ENCODE data around the gene TAF3. TPM values are rescaled to one million over a fixed set of nuclear protein-coding genes. Genes with fewer than 3 reads are reported as not detected.

Gene TAF3
- total RNA-seq, 1 donor from 2014 or later = 10.8 TPM

DNA sequence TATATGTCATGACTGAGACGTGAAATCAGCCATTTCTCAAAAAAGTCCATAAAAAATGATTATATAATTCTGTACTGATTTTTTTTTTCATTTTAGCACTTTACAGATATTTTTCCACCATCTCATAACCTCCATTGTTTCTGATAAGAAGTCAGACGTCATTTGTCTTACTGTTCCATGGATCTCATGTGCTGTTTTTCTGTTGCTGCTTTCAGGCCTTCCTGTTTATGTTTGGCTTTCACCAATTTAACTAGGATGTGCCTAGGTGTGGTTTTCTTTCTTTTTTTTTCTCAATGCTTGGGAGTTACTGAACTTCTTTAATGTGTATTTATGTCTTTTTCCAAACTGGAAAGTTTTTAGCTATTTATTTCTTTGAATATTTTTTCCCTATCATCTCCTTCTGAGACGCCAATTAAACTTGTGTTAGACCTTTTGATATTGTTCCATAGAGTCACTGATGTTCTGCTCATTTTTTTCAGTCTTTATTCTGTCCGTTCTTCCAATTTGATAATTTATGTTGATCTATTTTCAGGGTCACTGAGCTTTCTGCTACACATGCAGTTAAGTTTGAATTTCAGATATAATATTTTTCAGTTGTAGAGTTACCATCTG, 43.3 kb downstream of the TAF3 start:
- intact Hi-C loops (cut with DNase I) = no loop called here
- Histone ChIP-seq H3K4me1 (peaks cover 16% of the 10 kb centered on the region), H3K9me3 (peaks cover 21% of the 10 kb centered on the region), H3K27ac (no peak overlapping the region), H3K36me3 (no peaks in the 10 kb centered on the region), H3K27me3 (ENCODE audit: low read depth) (no peaks in the 10 kb centered on the region), H3K4me3 (no peak overlapping the region)
- TF ChIP-seq, protein P1, sequence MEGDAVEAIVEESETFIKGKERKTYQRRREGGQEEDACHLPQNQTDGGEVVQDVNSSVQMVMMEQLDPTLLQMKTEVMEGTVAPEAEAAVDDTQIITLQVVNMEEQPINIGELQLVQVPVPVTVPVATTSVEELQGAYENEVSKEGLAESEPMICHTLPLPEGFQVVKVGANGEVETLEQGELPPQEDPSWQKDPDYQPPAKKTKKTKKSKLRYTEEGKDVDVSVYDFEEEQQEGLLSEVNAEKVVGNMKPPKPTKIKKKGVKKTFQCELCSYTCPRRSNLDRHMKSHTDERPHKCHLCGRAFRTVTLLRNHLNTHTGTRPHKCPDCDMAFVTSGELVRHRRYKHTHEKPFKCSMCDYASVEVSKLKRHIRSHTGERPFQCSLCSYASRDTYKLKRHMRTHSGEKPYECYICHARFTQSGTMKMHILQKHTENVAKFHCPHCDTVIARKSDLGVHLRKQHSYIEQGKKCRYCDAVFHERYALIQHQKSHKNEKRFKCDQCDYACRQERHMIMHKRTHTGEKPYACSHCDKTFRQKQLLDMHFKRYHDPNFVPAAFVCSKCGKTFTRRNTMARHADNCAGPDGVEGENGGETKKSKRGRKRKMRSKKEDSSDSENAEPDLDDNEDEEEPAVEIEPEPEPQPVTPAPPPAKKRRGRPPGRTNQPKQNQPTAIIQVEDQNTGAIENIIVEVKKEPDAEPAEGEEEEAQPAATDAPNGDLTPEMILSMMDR (IDR thresholded peaks at IDR 0.05) = no peak
- ATAC-seq (no peak), DNase-seq (no peak)

DNA sequence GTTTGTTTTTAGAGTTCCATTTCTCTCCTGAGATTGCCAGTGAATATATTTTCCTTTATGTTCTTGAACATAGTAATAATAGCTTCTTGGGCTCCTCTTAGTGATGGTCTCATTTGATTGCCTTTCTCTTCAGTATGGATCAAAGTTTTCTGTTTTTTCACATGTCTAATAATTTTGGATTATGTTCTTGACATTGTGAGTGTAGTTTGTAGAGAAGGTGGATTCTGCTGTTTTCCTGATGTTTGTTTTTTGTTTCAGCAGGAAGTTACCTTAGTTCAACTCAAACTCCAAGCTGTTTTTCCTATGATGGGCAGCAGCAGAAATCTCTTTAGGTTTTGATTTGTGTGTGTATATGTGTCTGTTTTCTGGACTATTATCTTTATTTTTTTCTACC, 43.8 kb downstream of the TAF3 start:
- Histone ChIP-seq H3K4me1 (peaks cover 11% of the 10 kb centered on the region), H3K27ac (no peak overlapping the region), H3K9me3 (peaks cover 21% of the 10 kb centered on the region), H3K27me3 (ENCODE audit: low read depth) (no peaks in the 10 kb centered on the region), H3K4me3 (no peak overlapping the region), H3K36me3 (no peaks in the 10 kb centered on the region)
- DNase-seq (no peak), ATAC-seq (no peak)
- intact Hi-C loops (cut with DNase I) = no loop called here
- TF ChIP-seq, protein P1 (IDR thresholded peaks at IDR 0.05) = no peak

DNA sequence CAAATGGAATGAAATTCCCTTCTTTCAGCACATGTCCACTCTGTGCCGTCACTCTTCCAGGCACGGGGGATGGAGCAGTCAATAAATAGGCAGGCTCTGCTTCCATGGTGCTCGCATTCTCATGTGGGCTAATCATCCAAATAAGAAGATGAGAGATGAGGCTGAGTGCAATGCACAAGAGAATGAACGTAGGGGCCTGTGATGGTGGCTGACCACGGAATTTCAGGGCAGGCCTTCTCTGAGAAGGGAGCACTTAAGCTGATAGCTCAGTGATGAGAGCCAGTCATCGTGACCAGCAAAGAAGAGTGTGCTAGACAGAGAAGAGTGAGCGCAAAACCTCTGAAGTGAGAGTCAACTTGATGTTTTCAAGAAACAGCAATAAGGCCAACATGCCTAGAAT, 47.9 kb downstream of the TAF3 start:
- H3K4me1 ChIP-seq = no peaks in the 10 kb centered on the region
- peaks cover 18% of the 10 kb centered on the region for H3K9me3 ChIP-seq
- no peak overlapping the region for H3K4me3 ChIP-seq
- no peak for DNase-seq
- no peak for ATAC-seq
- TF ChIP-seq, protein P1 (IDR thresholded peaks at IDR 0.05) = no peak
- no peaks in the 10 kb centered on the region for H3K36me3 ChIP-seq
- H3K27me3 ChIP-seq (ENCODE audit: low read depth) = no peaks in the 10 kb centered on the region
- intact Hi-C loops (cut with DNase I) = no loop called here
- H3K27ac ChIP-seq = no peak overlapping the region

DNA sequence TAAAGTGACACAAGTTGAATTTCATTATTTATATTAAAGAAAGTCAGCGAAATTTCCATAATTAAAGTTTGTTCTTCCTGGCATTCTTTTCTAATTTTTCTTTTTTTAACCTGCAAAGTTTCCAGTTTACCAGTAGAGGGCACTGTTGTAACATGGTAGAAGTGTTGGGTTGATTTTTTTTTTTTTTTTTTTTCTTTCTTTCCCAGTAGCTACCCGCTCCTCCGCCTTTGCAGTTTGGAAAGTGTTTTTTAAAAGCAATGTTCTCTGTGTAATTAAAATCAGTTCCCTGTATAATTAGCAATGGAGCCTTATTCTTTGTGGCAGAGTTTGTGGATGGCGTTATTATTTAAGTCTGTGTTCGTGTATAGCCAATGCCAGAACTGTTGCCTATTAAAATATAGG, 53.7 kb downstream of the TAF3 start:
- no peaks in the 10 kb centered on the region for H3K27me3 ChIP-seq (ENCODE audit: low read depth)
- peak overlapping the region; percentile 36 for H3K4me3 ChIP-seq
- intact Hi-C loops (cut with DNase I) = loop anchor here (5.0 kb wide), 1 partner anchor 1335 kb away; no protein-coding TSS in a partner anchor
- ATAC-seq (peak in 1 of 2 donors; percentile 46), DNase-seq (no peak)
- no peaks in the 10 kb centered on the region for H3K36me3 ChIP-seq
- H3K9me3 ChIP-seq = no peaks in the 10 kb centered on the region
- H3K27ac ChIP-seq = no peak overlapping the region
- peaks cover 4% of the 10 kb centered on the region for H3K4me1 ChIP-seq
- TF ChIP-seq, protein P1 (IDR thresholded peaks at IDR 0.05) = peak; percentile 83

DNA sequence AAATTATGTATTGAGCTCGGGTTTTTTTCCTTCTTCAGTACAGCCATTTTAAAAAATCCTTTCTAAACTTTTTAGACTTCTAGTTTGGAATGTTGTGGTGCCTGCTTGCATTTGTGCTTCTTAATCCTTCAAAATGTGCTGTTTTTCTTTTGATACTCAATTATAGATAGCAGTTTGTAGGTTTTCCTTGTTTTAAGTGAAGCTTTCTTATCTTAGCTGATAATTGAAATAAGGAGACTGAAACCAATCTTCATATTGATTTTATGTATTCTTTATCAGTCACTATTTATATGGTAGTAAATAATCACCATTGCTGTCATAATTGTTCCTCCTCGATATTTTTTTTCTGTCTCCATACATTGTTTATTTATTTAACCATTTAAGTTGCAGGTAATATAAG, 56.6 kb downstream of the TAF3 start:
- DNase-seq (no peak), ATAC-seq (no peak)
- Histone ChIP-seq H3K9me3 (no peaks in the 10 kb centered on the region), H3K4me1 (peaks cover 4% of the 10 kb centered on the region), H3K36me3 (no peaks in the 10 kb centered on the region), H3K27ac (no peak overlapping the region), H3K27me3 (ENCODE audit: low read depth) (no peaks in the 10 kb centered on the region), H3K4me3 (no peak overlapping the region)
- TF ChIP-seq, protein P1 (IDR thresholded peaks at IDR 0.05) = no peak
- intact Hi-C loops (cut with DNase I) = loop anchor here (5.0 kb wide), 1 partner anchor 1332 kb away; no protein-coding TSS in a partner anchor
